ENCODE results near the gene PRKG1.

- no peak for TF ChIP-seq CTCF (IDR thresholded peaks at IDR 0.05; ENCODE audit: low read depth, low read length, poor library complexity, severe bottlenecking)
- TF ChIP-seq EZH2phosphoT487 (IDR thresholded peaks at IDR 0.05; ENCODE audit: borderline replicate concordance, low read length) = no peak
Measured at GRCh38 chr10:51057925-51058324, 16.4 kb upstream of the PRKG1 start.
